Measurements from ENCODE around the gene LPO.

Gene LPO

DNA sequence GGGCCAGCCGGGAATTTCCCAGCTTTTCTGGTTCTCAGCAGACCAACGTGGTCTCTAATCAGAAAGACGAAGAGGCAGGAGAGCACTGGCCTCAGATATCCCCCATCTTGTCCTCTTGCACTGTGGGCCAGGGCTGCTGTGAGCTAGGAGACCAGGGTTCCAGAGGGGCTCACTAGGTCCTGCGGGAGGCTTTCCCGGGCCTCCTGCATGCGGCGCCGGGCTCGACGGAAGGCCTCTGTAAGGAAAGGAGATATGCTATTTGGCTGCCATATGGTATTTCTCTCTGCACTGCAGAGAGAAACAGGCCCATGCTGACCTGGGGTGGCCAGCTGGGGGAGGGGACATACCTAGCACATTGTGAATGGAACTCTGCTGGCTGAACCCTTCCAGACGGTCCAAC is 32.4 kb upstream of the LPO start (continued):
- TF ChIP-seq RARB (CRISPR knock-in tag; IDR thresholded peaks at IDR 0.05) (no peak), ZFP30 (CRISPR knock-in tag; IDR thresholded peaks at IDR 0.05) (no peak), ZC3H10 (CRISPR knock-in tag; IDR thresholded peaks at IDR 0.05) (no peak)
- TF ChIP-seq, protein P1, sequence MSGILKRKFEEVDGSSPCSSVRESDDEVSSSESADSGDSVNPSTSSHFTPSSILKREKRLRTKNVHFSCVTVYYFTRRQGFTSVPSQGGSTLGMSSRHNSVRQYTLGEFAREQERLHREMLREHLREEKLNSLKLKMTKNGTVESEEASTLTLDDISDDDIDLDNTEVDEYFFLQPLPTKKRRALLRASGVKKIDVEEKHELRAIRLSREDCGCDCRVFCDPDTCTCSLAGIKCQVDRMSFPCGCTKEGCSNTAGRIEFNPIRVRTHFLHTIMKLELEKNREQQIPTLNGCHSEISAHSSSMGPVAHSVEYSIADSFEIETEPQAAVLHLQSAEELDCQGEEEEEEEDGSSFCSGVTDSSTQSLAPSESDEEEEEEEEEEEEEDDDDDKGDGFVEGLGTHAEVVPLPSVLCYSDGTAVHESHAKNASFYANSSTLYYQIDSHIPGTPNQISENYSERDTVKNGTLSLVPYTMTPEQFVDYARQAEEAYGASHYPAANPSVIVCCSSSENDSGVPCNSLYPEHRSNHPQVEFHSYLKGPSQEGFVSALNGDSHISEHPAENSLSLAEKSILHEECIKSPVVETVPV (CRISPR knock-in tag; IDR thresholded peaks at IDR 0.05) = no peak

- no peak for TF ChIP-seq ISL1 (CRISPR knock-in tag; IDR thresholded peaks at IDR 0.05)
- TF ChIP-seq ZNF8 (CRISPR knock-in tag; IDR thresholded peaks at IDR 0.05) = no peak
- no peak for TF ChIP-seq ESRRG (CRISPR knock-in tag; IDR thresholded peaks at IDR 0.05)
- TF ChIP-seq CSDC2 (CRISPR knock-in tag; IDR thresholded peaks at IDR 0.05) = no peak
- ATAC-seq = no peak
Observed at GRCh38 chr17:58207451-58207850, 30.9 kb upstream of the LPO start.

DNA sequence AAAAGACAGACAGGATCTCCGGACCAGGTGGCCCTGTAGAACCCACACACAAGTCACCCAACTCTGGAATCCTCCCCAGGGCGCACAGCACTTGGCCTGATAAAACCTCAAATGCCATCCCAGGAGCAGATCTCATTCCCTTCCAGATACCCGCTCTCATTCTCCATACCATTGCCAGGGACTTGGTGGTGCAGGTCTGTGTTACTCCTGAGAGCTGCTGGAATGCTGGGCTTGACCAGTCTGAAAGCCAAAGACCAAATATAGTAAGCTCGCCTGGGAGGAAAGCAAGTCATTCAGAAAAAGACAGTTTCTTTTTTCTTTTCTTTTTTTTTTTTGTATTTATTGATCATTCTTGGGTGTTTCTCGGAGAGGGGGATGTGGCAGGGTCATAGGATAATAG is 30.0 kb upstream of the LPO start:
- no peak for ATAC-seq
- no peak for TF ChIP-seq PATZ1 (CRISPR knock-in tag; IDR thresholded peaks at IDR 0.05; ENCODE audit: borderline replicate concordance)
- no peak for TF ChIP-seq OSR1 (CRISPR knock-in tag; IDR thresholded peaks at IDR 0.05)
- no peak for TF ChIP-seq ZFP30 (CRISPR knock-in tag; IDR thresholded peaks at IDR 0.05)
- TF ChIP-seq, protein P1 (CRISPR knock-in tag; IDR thresholded peaks at IDR 0.05) = no peak
- no peak for TF ChIP-seq SNAI2 (CRISPR knock-in tag; IDR thresholded peaks at IDR 0.05)
- no peak for TF ChIP-seq ARNTL (CRISPR knock-in tag; IDR thresholded peaks at IDR 0.05; ENCODE audit: borderline replicate concordance, low read depth)
- no peak for TF ChIP-seq ZC3H10 (CRISPR knock-in tag; IDR thresholded peaks at IDR 0.05)
- TF ChIP-seq ZFP3 (CRISPR knock-in tag; IDR thresholded peaks at IDR 0.05) = no peak
- TF ChIP-seq ESRRG (CRISPR knock-in tag; IDR thresholded peaks at IDR 0.05) = no peak
- no peak for TF ChIP-seq CREB5 (CRISPR knock-in tag; IDR thresholded peaks at IDR 0.05; ENCODE audit: low read depth)
- TF ChIP-seq BACH2 (CRISPR knock-in tag; IDR thresholded peaks at IDR 0.05; ENCODE audit: borderline replicate concordance) = no peak
- no peak for TF ChIP-seq ZNF8 (CRISPR knock-in tag; IDR thresholded peaks at IDR 0.05)
- no peak for TF ChIP-seq CSDC2 (CRISPR knock-in tag; IDR thresholded peaks at IDR 0.05)
- TF ChIP-seq TOX (CRISPR knock-in tag; IDR thresholded peaks at IDR 0.05; ENCODE audit: borderline replicate concordance) = no peak
- TF ChIP-seq PPARA (CRISPR knock-in tag; IDR thresholded peaks at IDR 0.05; ENCODE audit: borderline replicate concordance) = no peak
- TF ChIP-seq, protein P2, sequence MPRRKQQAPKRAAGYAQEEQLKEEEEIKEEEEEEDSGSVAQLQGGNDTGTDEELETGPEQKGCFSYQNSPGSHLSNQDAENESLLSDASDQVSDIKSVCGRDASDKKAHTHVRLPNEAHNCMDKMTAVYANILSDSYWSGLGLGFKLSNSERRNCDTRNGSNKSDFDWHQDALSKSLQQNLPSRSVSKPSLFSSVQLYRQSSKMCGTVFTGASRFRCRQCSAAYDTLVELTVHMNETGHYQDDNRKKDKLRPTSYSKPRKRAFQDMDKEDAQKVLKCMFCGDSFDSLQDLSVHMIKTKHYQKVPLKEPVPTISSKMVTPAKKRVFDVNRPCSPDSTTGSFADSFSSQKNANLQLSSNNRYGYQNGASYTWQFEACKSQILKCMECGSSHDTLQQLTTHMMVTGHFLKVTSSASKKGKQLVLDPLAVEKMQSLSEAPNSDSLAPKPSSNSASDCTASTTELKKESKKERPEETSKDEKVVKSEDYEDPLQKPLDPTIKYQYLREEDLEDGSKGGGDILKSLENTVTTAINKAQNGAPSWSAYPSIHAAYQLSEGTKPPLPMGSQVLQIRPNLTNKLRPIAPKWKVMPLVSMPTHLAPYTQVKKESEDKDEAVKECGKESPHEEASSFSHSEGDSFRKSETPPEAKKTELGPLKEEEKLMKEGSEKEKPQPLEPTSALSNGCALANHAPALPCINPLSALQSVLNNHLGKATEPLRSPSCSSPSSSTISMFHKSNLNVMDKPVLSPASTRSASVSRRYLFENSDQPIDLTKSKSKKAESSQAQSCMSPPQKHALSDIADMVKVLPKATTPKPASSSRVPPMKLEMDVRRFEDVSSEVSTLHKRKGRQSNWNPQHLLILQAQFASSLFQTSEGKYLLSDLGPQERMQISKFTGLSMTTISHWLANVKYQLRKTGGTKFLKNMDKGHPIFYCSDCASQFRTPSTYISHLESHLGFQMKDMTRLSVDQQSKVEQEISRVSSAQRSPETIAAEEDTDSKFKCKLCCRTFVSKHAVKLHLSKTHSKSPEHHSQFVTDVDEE (CRISPR knock-in tag; IDR thresholded peaks at IDR 0.05) = no peak
- TF ChIP-seq GLIS3 (CRISPR knock-in tag; IDR thresholded peaks at IDR 0.05) = no peak
- TF ChIP-seq ZNF565 (CRISPR knock-in tag; conservative IDR thresholded peaks at IDR 0.05; ENCODE audit: low read depth) = no peak
- TF ChIP-seq ZNF70 (CRISPR knock-in tag; IDR thresholded peaks at IDR 0.05) = no peak
- TF ChIP-seq TCF4 (CRISPR knock-in tag; IDR thresholded peaks at IDR 0.05; ENCODE audit: borderline replicate concordance) = no peak
